ENCODE results near the gene BDKRB2. TPM values are rescaled to one million over a fixed set of nuclear protein-coding genes. Genes with fewer than 3 reads are reported as not detected.
A peak's percentile ranks its signal among the peaks of the same experiment; 100 is the strongest.

Gene BDKRB2
- 1 to 10 TPM in 7 of 9 donors, under 1 TPM in 2; 0.18 to 6.8 (median 1.7) TPM for total RNA-seq
- 1 to 10 TPM; 1.0 to 1.9 (median 1.5) TPM for polyA plus RNA-seq
- long read RNA-seq, donor 1 = 0 reads
- long read RNA-seq, donor 2 = 0 reads
- long read RNA-seq, donor 3, full-length matches to known transcripts = 2 of 2 reads
- long read RNA-seq, donor 3, partial matches to known transcripts = 0 of 2 reads
- long read RNA-seq, donor 3, other reads (novel, unspliced or antisense) = 0 of 2 reads
- long read RNA-seq, donor 4 = 0 reads
- long read RNA-seq, donor 5, full-length matches to known transcripts = 1 of 1 reads
- long read RNA-seq, donor 5, partial matches to known transcripts = 0 of 1 reads
- long read RNA-seq, donor 5, other reads (novel, unspliced or antisense) = 0 of 1 reads
- long read RNA-seq, donor 6, full-length matches to known transcripts = 1 of 1 reads
- long read RNA-seq, donor 6, partial matches to known transcripts = 0 of 1 reads
- long read RNA-seq, donor 6, other reads (novel, unspliced or antisense) = 0 of 1 reads
- long read RNA-seq, donor 7 = 0 reads
- long read RNA-seq, donor 8 = 0 reads
- long read RNA-seq, donor 9 = 0 reads
- long read RNA-seq, donor 10 = 0 reads

DNA sequence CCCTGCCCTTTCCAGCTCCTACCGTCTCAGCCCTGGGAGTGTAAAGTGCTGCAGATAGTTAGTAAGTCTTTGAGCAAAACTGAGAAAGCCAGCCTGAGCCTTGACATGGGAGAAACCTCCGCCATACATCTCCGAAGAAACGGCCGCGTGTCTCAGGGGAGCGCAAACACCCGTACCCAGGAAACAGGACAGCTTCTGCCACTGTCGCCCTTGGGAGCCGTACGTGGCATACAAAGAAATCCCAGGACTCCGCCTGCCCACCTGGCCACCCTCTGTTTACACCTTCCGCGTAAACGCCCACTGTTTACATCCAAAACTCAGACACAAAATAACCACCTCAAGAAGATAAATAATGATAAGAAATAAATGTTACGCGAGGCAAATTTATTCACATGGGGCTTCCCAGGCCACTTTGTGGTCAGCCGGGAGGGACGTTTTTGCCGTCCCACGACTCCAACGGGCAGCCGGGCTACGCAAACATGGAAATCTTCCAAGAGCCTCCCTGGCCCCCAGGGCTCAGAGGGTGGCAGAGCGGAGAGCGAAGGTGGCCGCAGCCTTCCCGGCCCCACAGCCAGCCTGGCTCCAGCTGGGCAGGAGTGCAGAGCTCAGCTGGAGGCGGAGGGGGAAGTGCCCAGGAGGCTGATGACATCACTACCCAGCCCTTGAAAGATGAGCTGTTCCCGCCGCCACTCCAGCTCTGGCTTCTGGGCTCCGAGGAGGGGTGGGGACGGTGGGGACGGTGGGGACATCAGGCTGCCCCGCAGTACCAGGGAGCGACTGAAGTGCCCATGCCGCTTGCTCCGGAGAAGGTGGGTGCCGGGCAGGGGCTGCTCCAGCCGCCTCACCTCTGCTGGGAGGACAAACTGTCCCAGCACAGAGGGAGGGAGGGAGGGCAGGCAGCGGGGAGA lies at the start of gene BDKRB2:
TSS of gene BDKRB2 (plus strand) at position 689 of the 908 bp plus-strand sequence. CDS start 32,269 bp downstream, outside the sequence.
- DNase-seq = peak; percentile 51 to 89 (median 74)
- H3K27me3 ChIP-seq = peaks cover 5% of the 10 kb centered on the region
- peak within 1 kb of the TSS in 1 of 4 donors; percentile 49 for H3K4me3 ChIP-seq
- TF ChIP-seq, protein P1, sequence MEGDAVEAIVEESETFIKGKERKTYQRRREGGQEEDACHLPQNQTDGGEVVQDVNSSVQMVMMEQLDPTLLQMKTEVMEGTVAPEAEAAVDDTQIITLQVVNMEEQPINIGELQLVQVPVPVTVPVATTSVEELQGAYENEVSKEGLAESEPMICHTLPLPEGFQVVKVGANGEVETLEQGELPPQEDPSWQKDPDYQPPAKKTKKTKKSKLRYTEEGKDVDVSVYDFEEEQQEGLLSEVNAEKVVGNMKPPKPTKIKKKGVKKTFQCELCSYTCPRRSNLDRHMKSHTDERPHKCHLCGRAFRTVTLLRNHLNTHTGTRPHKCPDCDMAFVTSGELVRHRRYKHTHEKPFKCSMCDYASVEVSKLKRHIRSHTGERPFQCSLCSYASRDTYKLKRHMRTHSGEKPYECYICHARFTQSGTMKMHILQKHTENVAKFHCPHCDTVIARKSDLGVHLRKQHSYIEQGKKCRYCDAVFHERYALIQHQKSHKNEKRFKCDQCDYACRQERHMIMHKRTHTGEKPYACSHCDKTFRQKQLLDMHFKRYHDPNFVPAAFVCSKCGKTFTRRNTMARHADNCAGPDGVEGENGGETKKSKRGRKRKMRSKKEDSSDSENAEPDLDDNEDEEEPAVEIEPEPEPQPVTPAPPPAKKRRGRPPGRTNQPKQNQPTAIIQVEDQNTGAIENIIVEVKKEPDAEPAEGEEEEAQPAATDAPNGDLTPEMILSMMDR (IDR thresholded peaks at IDR 0.05) = no peak
- peak; percentile 48 to 55 for TF ChIP-seq POLR2A (IDR thresholded peaks at IDR 0.05)
- peak within 1 kb of the TSS in 3 of 5 donors; percentile 40 to 78 (median 59) for H3K27ac ChIP-seq
- intact Hi-C loops (cut with DNase I) = no loop called here
- no peaks in the 10 kb centered on the region for H3K9me3 ChIP-seq (replicated peaks in 1 of 3)
- no peaks in the 10 kb centered on the region for H3K36me3 ChIP-seq (replicated peaks in 1 of 2)
- 10 to 16% (median 12%) methylated on average over 31 to 41 of the region's 41 CpGs for WGBS, 4 donors
- H3K4me1 ChIP-seq (replicated peaks in 1 of 2) = peaks cover 0 to 13% of the 10 kb centered on the region in 2 donors

DNA sequence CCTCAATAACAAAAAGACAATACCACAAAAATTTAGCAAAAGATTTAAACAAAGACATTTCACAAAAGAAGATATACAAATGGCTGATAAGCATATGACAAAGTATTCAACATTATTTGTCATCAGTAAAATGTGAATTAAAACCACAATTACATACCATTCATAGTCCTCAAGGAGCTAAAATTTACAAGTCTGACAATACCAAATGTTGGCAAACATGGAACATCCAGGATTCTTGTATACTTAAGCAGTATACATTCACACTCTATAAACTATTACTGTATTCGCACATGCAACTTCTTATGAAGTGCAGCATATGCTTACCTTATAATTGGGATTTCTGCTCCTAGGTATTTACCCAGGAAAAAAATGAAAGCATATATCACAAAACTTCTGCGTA lies 49.7 kb upstream of the BDKRB2 start:
- Histone ChIP-seq H3K36me3 (replicated peaks in 1 of 2) (no peaks in the 10 kb centered on the region), H3K27me3 (no peaks in the 10 kb centered on the region), H3K4me1 (replicated peaks in 1 of 2) (no peaks in the 10 kb centered on the region), H3K27ac (no peak overlapping the region), H3K4me3 (no peak overlapping the region), H3K9me3 (replicated peaks in 1 of 3) (no peaks in the 10 kb centered on the region)
- intact Hi-C loops (cut with DNase I) = no loop called here
- DNase-seq = no peak
- no peak for TF ChIP-seq POLR2A (IDR thresholded peaks at IDR 0.05)
- WGBS, 4 donors = 88 to 98% (median 90%) methylated on average over 2 of the region's 2 CpGs

DNA sequence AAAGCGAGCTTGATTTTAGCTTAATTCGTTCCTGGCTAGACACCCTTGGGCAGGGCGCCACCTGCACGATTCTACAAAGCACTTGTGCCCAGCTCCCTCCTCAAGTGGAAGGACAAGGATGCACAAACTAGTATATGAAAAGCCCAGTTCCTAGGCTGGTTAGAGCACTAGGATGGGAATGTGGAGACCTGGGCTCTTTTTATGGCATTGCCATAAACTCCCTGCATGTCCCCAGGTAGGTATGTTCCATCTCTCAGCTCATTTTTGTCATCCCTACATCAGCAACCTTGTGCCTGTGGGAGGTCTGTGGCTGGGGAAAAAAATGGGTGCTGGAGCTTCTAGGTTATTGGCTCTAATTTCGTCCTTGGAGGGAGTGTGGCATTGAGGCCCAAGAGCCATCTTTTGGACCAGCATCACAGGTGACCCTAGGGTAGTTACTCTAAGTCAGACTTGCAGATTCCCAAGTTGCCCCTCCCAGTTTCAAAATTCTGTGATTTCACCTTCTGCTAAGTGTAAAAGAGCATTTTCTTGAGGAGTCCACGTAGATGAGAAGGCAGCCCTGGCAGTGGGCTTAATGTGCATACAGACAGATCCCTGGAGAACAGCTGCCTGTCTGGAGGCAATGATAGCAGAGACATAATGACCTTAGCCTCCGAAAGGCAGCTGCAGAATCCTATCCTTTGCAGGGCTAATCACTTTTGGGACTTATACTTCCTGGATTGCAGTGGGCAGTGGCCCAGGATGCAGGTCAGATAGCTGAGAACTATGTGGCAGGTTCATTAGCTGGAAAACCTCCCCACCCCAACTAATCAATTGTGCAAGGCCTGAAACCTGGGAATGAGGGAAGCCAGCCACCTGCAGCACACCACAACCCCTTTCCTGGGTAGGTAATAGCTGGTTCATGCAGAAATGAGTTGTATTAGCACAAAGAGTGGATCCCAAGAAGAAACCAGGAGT lies 47.6 kb upstream of the BDKRB2 start:
- intact Hi-C loops (cut with DNase I) = no loop called here
- WGBS, 4 donors = 71 to 87% (median 79%) methylated on average over 7 of the region's 7 CpGs

More for the DNA sequence above, 47.6 kb upstream of the BDKRB2 start:
- DNase-seq = peak in 2 of 7 donors; percentile 6 to 43
- no peak for TF ChIP-seq POLR2A (IDR thresholded peaks at IDR 0.05)
- TF ChIP-seq, protein P1 (IDR thresholded peaks at IDR 0.05) = no peak
- Histone ChIP-seq H3K4me1 (replicated peaks in 1 of 2) (no peaks in the 10 kb centered on the region), H3K27ac (no peak overlapping the region), H3K9me3 (replicated peaks in 1 of 3) (no peaks in the 10 kb centered on the region), H3K27me3 (no peaks in the 10 kb centered on the region), H3K4me3 (no peak overlapping the region), H3K36me3 (replicated peaks in 1 of 2) (no peaks in the 10 kb centered on the region)

Measured in adrenal gland (tissue), 19 donors.